Lower leg skin (tissue), 4 donors: ENCODE measurements around the gene LRRC63. TPM values are rescaled to one million over a fixed set of nuclear protein-coding genes. Genes with fewer than 3 reads are reported as not detected.

Experiments used
- DNase-seq, 2 donors: peaks; one replicate each; pipeline ENCODE4 v3.0.0-alpha.2; 2019; ENCODE audit warnings: low spot score in 2 of 2
- H3K4me3 ChIP-seq: fragments of 200-600 bp; sonication (generic); 2 replicates; pipeline ENCODE4 v1.5.1; 2017; ENCODE audit warnings: mild to moderate bottlenecking, low read depth; ENCODE audit not compliant: poor library complexity, severe bottlenecking
- CTCF ChIP-seq, 3 donors: fragments of 450-650 bp; IDR thresholded peaks; one replicate each; pipeline ENCODE4 v1.5.1; 2016; ENCODE audit warnings: antibody characterized with exemption in 3 of 3, mild to moderate bottlenecking in 3 of 3, moderate library complexity in 2 of 3
- POLR2A ChIP-seq, 2 donors: fragments of 450-650 bp; IDR thresholded peaks; one replicate each; pipeline ENCODE4 v1.6.1; 2016 to 2017; ENCODE audit warnings: antibody characterized with exemption in 2 of 2, mild to moderate bottlenecking in 1 of 2, moderate library complexity in 1 of 2
- WGBS, 2 donors: methylation state at CpG; one replicate each; pipeline ENCODE4 v1.1.5; 2018; 5-methylcytosine and 5-hydroxymethylcytosine counted together
- intact Hi-C: fragments of 100-400 bp; cut with DNase I; formaldehyde crosslinking; loops from one replicate; pipeline ENCODE4 v1.15.0; 2023; ENCODE audit warnings: low total_unique reads
- total RNA-seq, 4 donors: library from RNA; depleted of rRNA; stranded (reverse); fragments of >200 nt; gene quantifications; one replicate each; pipeline ENCODE4 v1.1.0, GENCODE V29; 2016

LRRC63 gene
- total RNA-seq, 4 donors from 2014 or later, result not detected

GRCh38 chr13:46304546-46304945 lies 92.8 kb downstream of the LRRC63 start:
- intact Hi-C loops, result no loop called here
- TF ChIP-seq CTCF (IDR thresholded peaks at IDR 0.05) (no peak), POLR2A (IDR thresholded peaks at IDR 0.05) (no peak)
- 73 to 82% methylated on average over 3 of the region's 3 CpGs for WGBS, 2 donors
- no peak for DNase-seq
- no peak overlapping the region for H3K4me3 ChIP-seq

- no peak for TF ChIP-seq POLR2A (IDR thresholded peaks at IDR 0.05)
- no peak for TF ChIP-seq CTCF (IDR thresholded peaks at IDR 0.05)
- H3K4me3 ChIP-seq, result no peak overlapping the region
- DNase-seq, result no peak
- intact Hi-C loops, result no loop called here
- WGBS, 2 donors, result 74 to 81% methylated on average over 1 of the region's 1 CpG
Observed at GRCh38 chr13:46307554-46307953, 95.8 kb downstream of the LRRC63 start.

- intact Hi-C loops, result no loop called here
- no peak for DNase-seq
- 79 to 85% methylated on average over 1 of the region's 1 CpG for WGBS, 2 donors
- TF ChIP-seq POLR2A (IDR thresholded peaks at IDR 0.05), result no peak
- TF ChIP-seq CTCF (IDR thresholded peaks at IDR 0.05), result no peak
- H3K4me3 ChIP-seq, result no peak overlapping the region
Observed at GRCh38 chr13:46310066-46310465, 98.3 kb downstream of the LRRC63 start.

GRCh38 chr13:46311217-46311616 lies 99.5 kb downstream of the LRRC63 start:
- 86 to 88% methylated on average over 2 of the region's 2 CpGs for WGBS, 2 donors
- intact Hi-C loops, result no loop called here
- no peak for DNase-seq
- no peak for TF ChIP-seq POLR2A (IDR thresholded peaks at IDR 0.05)
- no peak for TF ChIP-seq CTCF (IDR thresholded peaks at IDR 0.05)
- H3K4me3 ChIP-seq, result no peak overlapping the region

- TF ChIP-seq POLR2A (IDR thresholded peaks at IDR 0.05) (no peak), CTCF (IDR thresholded peaks at IDR 0.05) (no peak)
- WGBS, 2 donors, result 71 to 91% methylated on average over 1 of the region's 1 CpG
- no peak overlapping the region for H3K4me3 ChIP-seq
- intact Hi-C loops, result no loop called here
- DNase-seq, result no peak
Observed at GRCh38 chr13:46313024-46313423, 101.3 kb downstream of the LRRC63 start.
